Left kidney (tissue), 2 donors: ENCODE results near the gene MEIG1. TPM values are rescaled to one million over a fixed set of nuclear protein-coding genes. Genes with fewer than 3 reads are reported as not detected.
A peak's percentile ranks its signal among the peaks of the same experiment; 100 is the strongest.
"Not testable (repeated sequence)": the region's sequence is repeated elsewhere in the genome, so short reads cannot be mapped to it uniquely, and the experiment has no call there.

ENCODE experiments used
- DNase-seq: peaks from one replicate; pipeline ENCODE4 v3.0.0-alpha.2; 2013
- polyA plus RNA-seq: library from polyadenylated mRNA; unstranded; fragments of 120-200 nt; gene quantifications from one replicate; pipeline ENCODE4 v1.2.1, GENCODE V29; 2013; ENCODE audit not compliant: insufficient read length

MEIG1 gene
- polyA plus RNA-seq, 1 donor = 1.4 TPM

GRCh38 chr10:14954001-14954770 lies 5.0 kb upstream of the MEIG1 start, which contains the start of gene DCLRE1C:
Gene DCLRE1C (minus strand): TSS chr10:14954096. CDS start chr10:14954010, 86 bp downstream.
- peak; percentile 91 for DNase-seq

GRCh38 chr10:14954934-14955333 lies 4.3 kb upstream of the MEIG1 start:
- no peak for DNase-seq

- no peak for DNase-seq
Observed at GRCh38 chr10:14958872-14959220, 342 bp upstream of the MEIG1 start.

- DNase-seq = no peak
Observed at GRCh38 chr10:14967897-14968296, 8.7 kb downstream of the MEIG1 start.

- DNase-seq = no peak
Observed at GRCh38 chr10:14971867-14972448, 12.8 kb downstream of the MEIG1 start.

GRCh38 chr10:14974153-14974998 lies 15.2 kb downstream of the MEIG1 start:
- not testable (repeated sequence) for DNase-seq

GRCh38 chr10:14975672-14976273 lies 16.6 kb downstream of the MEIG1 start:
- no peak for DNase-seq

GRCh38 chr10:14982744-14983143 lies 23.6 kb downstream of the MEIG1 start:
- DNase-seq = no peak

GRCh38 chr10:14989552-14989951 lies 30.4 kb downstream of the MEIG1 start:
- not testable (repeated sequence) for DNase-seq

GRCh38 chr10:14991035-14991749 lies 32.0 kb downstream of the MEIG1 start:
- not testable (repeated sequence) for DNase-seq

GRCh38 chr10:14992336-14992735 lies 33.1 kb downstream of the MEIG1 start:
- DNase-seq = not testable (repeated sequence)

GRCh38 chr10:14993500-14994455 lies 34.6 kb downstream of the MEIG1 start:
- DNase-seq = not testable (repeated sequence)

GRCh38 chr10:14995964-14996565 lies 36.9 kb downstream of the MEIG1 start:
- no peak for DNase-seq

GRCh38 chr10:15013530-15013929 lies 54.3 kb downstream of the MEIG1 start:
- not testable (repeated sequence) for DNase-seq

GRCh38 chr10:15015451-15015850 lies 56.3 kb downstream of the MEIG1 start:
- no peak for DNase-seq

GRCh38 chr10:15020966-15021365 lies 61.8 kb downstream of the MEIG1 start:
- DNase-seq = not testable (repeated sequence)
